ENCODE measurements around the gene RETREG3. TPM values are rescaled to one million over a fixed set of nuclear protein-coding genes. Genes with fewer than 3 reads are reported as not detected.

RETREG3 gene
- total and polyA plus RNA-seq, 2 of the 13 experiments (the other 11 are each of a cell fraction or from before 2014, with no cell fraction given), result 47.0 to 55.8 TPM

- TF ChIP-seq, protein P1, sequence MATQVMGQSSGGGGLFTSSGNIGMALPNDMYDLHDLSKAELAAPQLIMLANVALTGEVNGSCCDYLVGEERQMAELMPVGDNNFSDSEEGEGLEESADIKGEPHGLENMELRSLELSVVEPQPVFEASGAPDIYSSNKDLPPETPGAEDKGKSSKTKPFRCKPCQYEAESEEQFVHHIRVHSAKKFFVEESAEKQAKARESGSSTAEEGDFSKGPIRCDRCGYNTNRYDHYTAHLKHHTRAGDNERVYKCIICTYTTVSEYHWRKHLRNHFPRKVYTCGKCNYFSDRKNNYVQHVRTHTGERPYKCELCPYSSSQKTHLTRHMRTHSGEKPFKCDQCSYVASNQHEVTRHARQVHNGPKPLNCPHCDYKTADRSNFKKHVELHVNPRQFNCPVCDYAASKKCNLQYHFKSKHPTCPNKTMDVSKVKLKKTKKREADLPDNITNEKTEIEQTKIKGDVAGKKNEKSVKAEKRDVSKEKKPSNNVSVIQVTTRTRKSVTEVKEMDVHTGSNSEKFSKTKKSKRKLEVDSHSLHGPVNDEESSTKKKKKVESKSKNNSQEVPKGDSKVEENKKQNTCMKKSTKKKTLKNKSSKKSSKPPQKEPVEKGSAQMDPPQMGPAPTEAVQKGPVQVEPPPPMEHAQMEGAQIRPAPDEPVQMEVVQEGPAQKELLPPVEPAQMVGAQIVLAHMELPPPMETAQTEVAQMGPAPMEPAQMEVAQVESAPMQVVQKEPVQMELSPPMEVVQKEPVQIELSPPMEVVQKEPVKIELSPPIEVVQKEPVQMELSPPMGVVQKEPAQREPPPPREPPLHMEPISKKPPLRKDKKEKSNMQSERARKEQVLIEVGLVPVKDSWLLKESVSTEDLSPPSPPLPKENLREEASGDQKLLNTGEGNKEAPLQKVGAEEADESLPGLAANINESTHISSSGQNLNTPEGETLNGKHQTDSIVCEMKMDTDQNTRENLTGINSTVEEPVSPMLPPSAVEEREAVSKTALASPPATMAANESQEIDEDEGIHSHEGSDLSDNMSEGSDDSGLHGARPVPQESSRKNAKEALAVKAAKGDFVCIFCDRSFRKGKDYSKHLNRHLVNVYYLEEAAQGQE (IDR thresholded peaks at IDR 0.05; ENCODE audit: borderline replicate concordance in 1 of 2, low read depth in 1 of 2, low read length in 2 of 2), result no peak
- TF ChIP-seq TCF12 (IDR thresholded peaks at IDR 0.05), result no peak
- no peak for TF ChIP-seq TCF12 (CRISPR knock-in tag; IDR thresholded peaks at IDR 0.05)
- TF ChIP-seq ISL2 (CRISPR knock-in tag; IDR thresholded peaks at IDR 0.05), result no peak
- no peak for TF ChIP-seq ATF7-NPFF (CRISPR knock-in tag; IDR thresholded peaks at IDR 0.05; ENCODE audit: low read depth)
- no peak for TF ChIP-seq MXI1 (IDR thresholded peaks at IDR 0.05; ENCODE audit: borderline replicate concordance, low read depth, low read length)
- TF ChIP-seq NR0B2 (CRISPR knock-in tag; IDR thresholded peaks at IDR 0.05), result no peak
- no peak for TF ChIP-seq RFXANK (CRISPR knock-in tag; IDR thresholded peaks at IDR 0.05)
- no peak for TF ChIP-seq ARNTL (CRISPR knock-in tag; IDR thresholded peaks at IDR 0.05)
- no peak for TF ChIP-seq HES4 (CRISPR knock-in tag; IDR thresholded peaks at IDR 0.05; ENCODE audit: borderline replicate concordance)
- 0 out of 2 replicates have a peak, but pooled peaks have one; percentile 35 for TF ChIP-seq ZNF546 (CRISPR knock-in tag; conservative IDR thresholded peaks at IDR 0.05)
- peak; percentile 55; the same call in 1 of the 2 replicates for TF ChIP-seq IKZF5 (CRISPR knock-in tag; IDR thresholded peaks at IDR 0.05)
- no peak for TF ChIP-seq SIN3B (IDR thresholded peaks at IDR 0.05; ENCODE audit: low read length)
- peak; percentile 76 for TF ChIP-seq TARDBP (CRISPR knock-in tag; IDR thresholded peaks at IDR 0.05)
- TF ChIP-seq ZNF574 (CRISPR knock-in tag; IDR thresholded peaks at IDR 0.05), result peak; percentile 58
- no peak for TF ChIP-seq ZNF781 (CRISPR knock-in tag; IDR thresholded peaks at IDR 0.05; ENCODE audit: borderline replicate concordance, not compliant biosample characterization)
- no peak for TF ChIP-seq ZNF790 (CRISPR knock-in tag; IDR thresholded peaks at IDR 0.05; ENCODE audit: borderline replicate concordance)
- TF ChIP-seq, protein P2, sequence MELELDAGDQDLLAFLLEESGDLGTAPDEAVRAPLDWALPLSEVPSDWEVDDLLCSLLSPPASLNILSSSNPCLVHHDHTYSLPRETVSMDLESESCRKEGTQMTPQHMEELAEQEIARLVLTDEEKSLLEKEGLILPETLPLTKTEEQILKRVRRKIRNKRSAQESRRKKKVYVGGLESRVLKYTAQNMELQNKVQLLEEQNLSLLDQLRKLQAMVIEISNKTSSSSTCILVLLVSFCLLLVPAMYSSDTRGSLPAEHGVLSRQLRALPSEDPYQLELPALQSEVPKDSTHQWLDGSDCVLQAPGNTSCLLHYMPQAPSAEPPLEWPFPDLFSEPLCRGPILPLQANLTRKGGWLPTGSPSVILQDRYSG (CRISPR knock-in tag; IDR thresholded peaks at IDR 0.05), result no peak
- TF ChIP-seq ZBTB7B (CRISPR knock-in tag; IDR thresholded peaks at IDR 0.05), result no peak; the same call in 1 of the 2 replicates
These were observed 9.4 kb upstream of the RETREG3 start (continued) for GRCh38 chr17:42618442-42619150.

Measured in HepG2 (cell line).